ENCODE data around the gene LIFR. TPM values are rescaled to one million over a fixed set of nuclear protein-coding genes. Genes with fewer than 3 reads are reported as not detected.

LIFR gene
- polyA plus RNA-seq, 1 donor (not counting 4 experiments of a cell fraction or from before 2014, with no cell fraction given): 1.1 TPM

DNA sequence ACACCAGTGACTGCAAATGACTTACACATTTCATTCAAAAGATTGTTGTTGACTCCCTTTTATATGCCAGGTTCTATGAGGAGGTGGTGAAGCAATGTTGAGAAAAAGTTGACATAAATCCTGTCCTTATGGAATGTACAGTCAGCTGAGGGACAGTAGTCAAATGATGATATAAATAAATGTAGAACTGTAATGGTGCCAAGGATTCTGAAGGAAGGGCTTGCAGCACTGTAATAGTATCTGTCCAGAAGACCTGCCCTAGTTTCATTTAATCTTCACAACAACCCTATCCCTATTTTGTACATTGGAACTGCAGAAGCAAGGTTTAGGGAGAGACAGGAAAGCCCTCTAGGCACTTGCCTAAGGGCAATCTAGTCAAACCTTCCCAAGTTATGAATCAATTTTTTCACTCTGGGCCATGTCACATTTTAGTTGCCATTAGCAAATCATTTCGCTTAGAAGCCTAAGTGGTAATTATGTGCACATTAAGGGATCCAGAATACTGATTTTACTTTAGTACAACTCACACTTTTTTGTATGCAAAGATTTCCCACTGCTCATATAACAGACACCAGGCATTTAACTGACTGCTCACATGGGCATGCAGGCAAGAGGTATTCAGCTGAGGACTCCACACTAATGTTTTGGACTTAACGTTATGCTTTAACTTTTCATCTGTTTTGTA, 34.5 kb upstream of the LIFR start:
- FAIRE-seq (no peak), DNase-seq (ENCODE audit: low read depth, low spot score) (no peak)
- no peaks in the 10 kb centered on the region for H3K79me2 ChIP-seq (ENCODE audit: control insufficient read depth, insufficient read depth, low read length)
- peaks cover 6% of the 10 kb centered on the region for H3K4me1 ChIP-seq (ENCODE audit: control insufficient read depth, extremely low read depth, insufficient read depth, low read length)
- H3K27ac ChIP-seq (ENCODE audit: control insufficient read depth, insufficient read depth, low read length): no peak overlapping the region
- no peaks in the 10 kb centered on the region for H3K9me3 ChIP-seq (ENCODE audit: control insufficient read depth, low read depth, low read length)
- no peaks in the 10 kb centered on the region for H3K27me3 ChIP-seq (ENCODE audit: control insufficient read depth, extremely low read depth, insufficient read depth, low read length)
- H2AFZ ChIP-seq (ENCODE audit: control insufficient read depth, low read length): no peak overlapping the region
- H3K9me1 ChIP-seq (ENCODE audit: control insufficient read depth, extremely low read depth, insufficient read depth, low read length): no peaks in the 10 kb centered on the region
- TF ChIP-seq CTCF (optimal IDR thresholded peaks at IDR 0.05 in 1 of 3, IDR thresholded peaks at IDR 0.05 in 1 of 3, conservative IDR thresholded peaks at IDR 0.05 in 1 of 3; ENCODE audit: extremely low read depth in 1 of 3, insufficient read depth in 2 of 3, low read length in 3 of 3) (no peak), EZH2 (IDR thresholded peaks at IDR 0.05; ENCODE audit: low read length) (no peak)
- no peak overlapping the region for H3K9ac ChIP-seq (ENCODE audit: control insufficient read depth, extremely low read depth, insufficient read depth, low read length)
- H3K4me3 ChIP-seq (ENCODE audit: control insufficient read depth in 2 of 3, extremely low read depth in 1 of 3, insufficient read depth in 2 of 3, low read depth in 1 of 3, low read length in 3 of 3): no peak overlapping the region
- no peak overlapping the region for H3K4me2 ChIP-seq (ENCODE audit: control insufficient read depth, extremely low read depth, insufficient read depth, low read depth, low read length)
- dilution Hi-C loops (cut with MboI; ENCODE audit: extremely low pct_ligation_motif_present, low sequenced_read_pairs): no loop called here
- H3K36me3 ChIP-seq (ENCODE audit: control insufficient read depth in 2 of 2, extremely low read depth in 1 of 2, insufficient read depth in 2 of 2, low read length in 2 of 2): no peaks in the 10 kb centered on the region
- H4K20me1 ChIP-seq (ENCODE audit: control insufficient read depth, extremely low read depth, insufficient read depth, low read length): no peaks in the 10 kb centered on the region

DNA sequence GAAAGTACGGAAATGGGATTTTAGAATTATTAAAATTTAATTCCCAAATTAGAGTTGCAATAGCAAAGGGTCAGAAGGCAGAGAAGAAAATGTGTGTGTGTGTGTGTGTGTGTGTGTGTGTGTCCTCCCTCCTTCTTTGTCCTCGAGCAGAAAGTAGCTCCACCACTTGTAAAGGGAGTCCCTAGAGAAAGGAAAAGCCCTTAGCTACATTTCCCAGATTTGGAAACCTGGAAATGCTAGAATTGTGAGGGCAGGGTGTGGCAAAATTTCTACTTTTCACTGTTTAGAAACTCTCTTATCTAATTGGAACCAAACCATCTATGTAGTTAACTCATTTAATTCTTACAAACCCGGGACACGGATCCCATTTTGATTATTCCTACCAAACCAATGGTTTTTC, 33.2 kb upstream of the LIFR start:
- TF ChIP-seq CTCF (optimal IDR thresholded peaks at IDR 0.05 in 1 of 3, IDR thresholded peaks at IDR 0.05 in 1 of 3, conservative IDR thresholded peaks at IDR 0.05 in 1 of 3; ENCODE audit: extremely low read depth in 1 of 3, insufficient read depth in 2 of 3, low read length in 3 of 3) (no peak), EZH2 (IDR thresholded peaks at IDR 0.05; ENCODE audit: low read length) (no peak)
- Histone ChIP-seq H3K27ac (ENCODE audit: control insufficient read depth, insufficient read depth, low read length) (no peak overlapping the region), H3K9me1 (ENCODE audit: control insufficient read depth, extremely low read depth, insufficient read depth, low read length) (no peaks in the 10 kb centered on the region), H3K4me1 (ENCODE audit: control insufficient read depth, extremely low read depth, insufficient read depth, low read length) (no peaks in the 10 kb centered on the region), H3K9ac (ENCODE audit: control insufficient read depth, extremely low read depth, insufficient read depth, low read length) (no peak overlapping the region), H3K4me3 (ENCODE audit: control insufficient read depth in 2 of 3, extremely low read depth in 1 of 3, insufficient read depth in 2 of 3, low read depth in 1 of 3, low read length in 3 of 3) (no peak overlapping the region), H3K4me2 (ENCODE audit: control insufficient read depth, extremely low read depth, insufficient read depth, low read depth, low read length) (no peak overlapping the region), H4K20me1 (ENCODE audit: control insufficient read depth, extremely low read depth, insufficient read depth, low read length) (no peaks in the 10 kb centered on the region), H3K79me2 (ENCODE audit: control insufficient read depth, insufficient read depth, low read length) (no peaks in the 10 kb centered on the region), H2AFZ (ENCODE audit: control insufficient read depth, low read length) (no peak overlapping the region), H3K36me3 (ENCODE audit: control insufficient read depth in 2 of 2, extremely low read depth in 1 of 2, insufficient read depth in 2 of 2, low read length in 2 of 2) (no peaks in the 10 kb centered on the region), H3K27me3 (ENCODE audit: control insufficient read depth, extremely low read depth, insufficient read depth, low read length) (no peaks in the 10 kb centered on the region), H3K9me3 (ENCODE audit: control insufficient read depth, low read depth, low read length) (no peaks in the 10 kb centered on the region)
- dilution Hi-C loops (cut with MboI; ENCODE audit: extremely low pct_ligation_motif_present, low sequenced_read_pairs): no loop called here
- no peak for DNase-seq (ENCODE audit: low read depth, low spot score)
- no peak for FAIRE-seq
